CD4-positive, alpha-beta T cell treated with Interleukin-17A for 4 hours (primary cell): ENCODE results near the gene GSTM3.
"Not testable (repeated sequence)": the region's sequence is repeated elsewhere in the genome, so short reads cannot be mapped to it uniquely, and the experiment has no call there.

ENCODE experiments used
- DNase-seq: peaks from one replicate; pipeline ENCODE4 v3.0.0-alpha.2; 2020; ENCODE audit warnings: mixed read lengths

Gene GSTM3

GRCh38 chr1:109761227-109762038 is 20.6 kb upstream of the GSTM3 start:
- DNase-seq = no peak

DNA sequence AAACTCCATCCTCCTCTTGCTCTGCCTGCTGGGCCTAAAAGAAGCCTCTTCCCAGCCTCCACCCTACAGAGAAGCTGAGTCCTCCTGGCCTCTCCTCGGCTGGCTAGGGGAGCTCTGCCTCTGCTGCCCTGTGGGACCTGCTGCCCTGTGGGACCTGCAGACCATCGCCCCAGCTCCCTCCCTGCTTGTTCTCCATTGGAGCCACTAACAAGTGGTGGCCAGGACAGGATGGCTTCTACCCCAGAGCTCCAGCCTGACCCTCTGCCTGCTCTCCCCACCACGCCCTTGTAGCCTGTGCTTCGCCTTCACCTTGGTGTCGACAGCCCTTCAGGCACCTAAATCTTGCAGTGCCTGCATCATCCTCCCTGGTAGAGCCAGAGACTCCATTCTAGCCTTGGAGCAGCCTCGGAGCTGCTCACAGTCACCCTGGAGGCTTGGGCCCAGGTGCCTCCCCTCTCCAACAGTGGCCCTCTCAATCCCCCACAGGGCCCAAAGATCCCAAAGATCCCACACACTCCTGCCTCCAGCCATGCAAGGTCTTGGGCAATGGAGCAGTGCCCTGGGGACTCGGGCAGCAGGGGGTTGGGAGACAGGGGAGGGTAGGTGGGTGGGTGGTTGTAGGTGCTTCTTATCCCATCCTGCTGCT is 19.9 kb upstream of the GSTM3 start:
- DNase-seq = no peak

GRCh38 chr1:109759513-109760334 is 18.9 kb upstream of the GSTM3 start:
- DNase-seq = no peak

DNA sequence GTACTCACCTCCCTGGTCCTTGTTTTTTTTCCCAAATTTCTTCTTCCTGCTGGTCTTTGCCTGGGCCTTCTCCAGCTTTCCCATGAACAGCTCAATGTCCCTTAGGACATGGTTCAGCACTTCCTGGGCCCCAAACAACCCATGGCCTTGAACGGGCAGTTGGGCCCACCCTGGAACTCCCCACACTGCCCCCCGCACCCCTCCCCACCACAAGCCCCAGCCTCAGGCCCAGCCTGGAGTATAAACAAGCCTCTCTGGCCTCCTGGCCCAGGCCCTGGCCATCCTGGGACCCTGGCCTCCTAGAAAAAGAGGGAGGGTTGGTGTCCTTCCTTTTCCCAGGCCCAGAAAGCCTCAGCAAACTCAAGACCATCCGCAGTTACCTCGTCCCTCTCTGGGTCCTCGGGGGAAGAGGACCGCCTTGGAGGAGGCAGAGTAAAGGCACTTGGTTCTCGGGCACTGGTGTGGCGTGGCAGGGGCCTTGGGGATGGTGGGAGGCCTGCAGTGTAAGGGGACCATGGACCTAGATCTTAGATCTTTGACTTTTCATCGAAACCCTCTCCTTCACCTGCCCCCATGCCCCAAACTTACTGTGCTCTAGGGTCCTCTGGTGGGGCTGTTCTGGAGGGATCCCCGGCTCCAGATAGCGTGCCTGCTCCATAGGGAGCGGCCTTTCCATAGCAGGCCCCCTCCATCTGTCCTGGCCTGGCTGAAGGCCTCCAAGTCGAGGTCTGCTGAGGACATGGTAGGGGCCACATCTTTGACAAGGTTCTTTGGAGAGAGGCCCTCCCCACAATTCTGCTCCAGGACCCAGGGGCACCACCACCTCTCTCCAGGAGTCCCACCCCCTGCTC is 17.3 kb upstream of the GSTM3 start:
- DNase-seq = no peak

DNA sequence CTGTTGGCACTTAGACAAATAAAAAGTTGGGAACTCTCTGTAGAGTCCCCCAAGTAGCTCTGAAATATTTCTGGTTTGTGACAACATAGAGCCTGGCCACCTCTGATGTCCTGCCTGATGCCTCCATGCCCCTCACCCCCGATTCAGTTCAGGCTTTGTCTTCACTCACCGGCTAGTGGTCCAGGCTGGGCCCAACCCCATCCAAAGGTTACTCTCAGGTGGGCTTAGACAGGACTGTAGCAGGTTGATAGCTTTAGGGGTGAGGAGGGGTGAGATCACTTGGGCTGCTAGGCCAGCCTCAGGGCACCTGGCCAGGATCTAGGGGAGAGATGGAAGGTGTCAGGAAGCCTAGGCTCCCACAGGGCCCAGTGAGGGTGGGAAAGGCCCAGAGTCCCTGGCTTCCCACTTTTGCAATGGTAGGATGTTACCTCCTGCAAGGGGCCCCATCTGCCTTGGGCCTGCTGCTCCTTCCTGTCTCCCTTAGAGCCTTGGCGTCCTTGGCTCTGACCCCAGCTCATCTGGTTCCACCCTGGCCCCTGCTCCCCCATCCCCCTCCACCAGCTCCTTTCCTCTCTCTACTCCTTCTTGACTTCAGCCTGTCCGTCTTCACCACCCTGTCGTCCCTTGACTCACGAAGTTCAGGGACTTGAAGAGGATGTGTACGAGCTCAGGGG is 16.1 kb upstream of the GSTM3 start:
- no peak for DNase-seq

- DNase-seq = not testable (repeated sequence)
Observed at GRCh38 chr1:109756325-109756724, 15.5 kb upstream of the GSTM3 start.

- no peak for DNase-seq
Observed at GRCh38 chr1:109754738-109755137, 13.9 kb upstream of the GSTM3 start.

DNA sequence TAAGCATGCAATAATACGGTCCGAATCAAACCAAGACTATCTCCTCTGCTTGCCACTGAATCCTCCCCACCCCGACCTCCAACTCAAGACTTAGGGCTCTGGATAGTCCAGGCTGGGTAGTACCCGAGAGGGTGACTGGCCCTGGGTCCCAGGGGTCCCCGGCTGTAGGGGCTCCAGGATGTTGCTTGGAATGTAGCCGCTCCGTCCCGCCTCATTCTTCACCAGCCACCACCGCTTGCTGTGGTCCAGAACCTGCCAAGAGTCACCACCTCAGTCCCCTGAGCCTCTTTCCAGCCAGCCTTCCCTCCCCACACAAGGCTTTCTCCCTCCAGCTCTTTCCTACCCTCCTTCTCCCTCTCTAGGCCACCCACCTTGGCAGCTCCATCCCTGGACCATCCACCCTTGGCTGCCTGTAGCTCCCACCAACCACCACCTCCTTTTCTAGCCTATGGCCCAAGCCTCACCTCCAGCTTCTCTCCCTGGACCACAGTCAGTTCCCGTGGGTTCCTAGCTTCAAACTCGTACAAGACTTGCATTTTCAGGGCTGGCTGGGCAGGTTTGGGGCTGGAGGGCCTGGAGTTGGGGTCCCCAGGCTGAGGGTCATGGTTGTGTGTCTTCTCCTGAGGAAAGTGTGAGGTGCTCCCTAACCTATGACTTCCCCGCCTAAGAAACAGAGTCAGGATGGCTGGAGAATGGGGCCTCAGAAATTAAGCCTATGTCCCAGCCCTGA is 10.9 kb upstream of the GSTM3 start:
- no peak for DNase-seq

GRCh38 chr1:109750920-109751319 is 10.1 kb upstream of the GSTM3 start:
- no peak for DNase-seq

DNA sequence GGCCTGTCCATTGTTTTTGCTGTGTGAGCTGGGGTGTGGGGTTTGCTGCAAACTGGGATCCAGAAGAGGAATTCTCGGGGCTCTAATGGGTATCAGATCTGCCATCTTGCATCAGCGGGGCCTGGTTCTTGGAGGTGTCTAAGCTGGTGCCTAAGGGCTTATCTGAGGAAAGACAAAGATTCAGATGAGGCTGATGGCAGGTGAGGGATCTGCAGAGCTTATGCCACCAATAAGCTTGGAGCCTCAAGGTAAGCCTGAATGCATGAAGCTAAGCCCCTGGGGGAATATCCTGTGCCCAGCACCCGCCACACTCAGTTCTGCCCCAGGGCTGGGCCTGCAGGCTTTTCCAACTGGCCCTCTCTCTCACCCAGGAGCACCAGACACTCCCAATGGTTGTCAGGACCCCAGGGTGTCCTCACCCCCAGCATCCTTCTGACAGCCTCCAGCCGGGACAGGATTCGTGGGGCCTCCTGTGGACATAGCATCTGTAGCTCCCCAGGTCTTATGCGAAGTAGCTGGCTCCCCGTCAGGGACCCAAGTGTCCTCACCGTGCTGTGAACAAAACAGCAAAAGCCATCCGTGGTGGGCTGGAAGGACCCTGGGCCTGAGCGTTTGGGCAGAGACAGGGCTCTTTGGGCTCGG is 9.5 kb upstream of the GSTM3 start:
- DNase-seq = no peak

GRCh38 chr1:109749221-109749620 is 8.4 kb upstream of the GSTM3 start:
- DNase-seq = no peak

DNA sequence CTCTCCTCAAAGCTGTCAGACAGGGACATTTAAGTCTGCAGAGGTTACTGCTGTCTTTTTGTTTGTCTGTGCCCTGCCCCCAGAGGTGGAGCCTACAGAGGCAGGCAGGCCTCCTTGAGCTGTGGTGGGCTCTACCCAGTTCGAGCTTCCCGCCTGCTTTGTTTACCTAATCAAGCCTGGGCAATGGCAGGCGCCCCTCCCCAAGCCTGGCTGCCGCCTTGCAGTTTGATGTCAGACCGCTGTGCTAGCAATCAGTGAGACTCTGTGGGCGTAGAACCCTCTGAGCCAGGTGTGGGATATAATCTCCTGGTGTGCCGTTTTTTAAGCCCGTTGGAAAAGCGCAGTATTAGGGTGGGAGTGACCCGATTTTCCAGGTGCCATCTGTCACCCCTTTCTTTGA is 7.5 kb upstream of the GSTM3 start:
- DNase-seq = not testable (repeated sequence)

GRCh38 chr1:109739738-109740614 is 862 bp downstream of the GSTM3 start:
- DNase-seq = peak; percentile 88

DNA sequence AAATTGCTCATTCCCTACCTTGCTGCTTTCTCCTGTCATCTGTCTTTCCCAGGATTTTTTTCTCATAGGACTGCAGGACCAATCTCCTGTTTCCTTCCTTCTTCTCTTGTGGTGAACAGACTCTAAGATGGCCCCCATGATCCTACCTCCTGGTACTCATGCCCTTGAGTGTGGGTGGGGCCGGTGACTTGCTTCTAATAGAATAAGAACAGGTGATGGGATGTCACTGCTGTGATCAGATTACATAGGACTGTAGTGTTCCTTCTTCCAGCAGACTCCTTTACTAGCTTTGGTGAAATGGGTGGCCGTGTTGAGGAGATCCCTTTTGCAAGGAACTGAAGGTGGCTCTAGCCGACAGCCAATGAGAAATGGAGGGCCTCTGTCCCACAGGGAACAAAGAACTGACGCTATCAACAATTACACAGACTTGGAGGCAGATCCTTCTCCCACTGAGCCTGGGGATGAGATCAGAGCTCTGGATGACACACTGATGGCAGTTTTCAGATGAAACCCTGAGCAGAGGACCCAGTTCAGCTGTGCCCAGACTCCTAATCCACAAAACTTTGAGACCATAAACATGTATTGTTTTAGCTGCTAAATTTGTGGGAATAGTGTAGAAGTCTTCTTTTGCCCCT is 7.5 kb downstream of the GSTM3 start:
- DNase-seq = no peak

DNA sequence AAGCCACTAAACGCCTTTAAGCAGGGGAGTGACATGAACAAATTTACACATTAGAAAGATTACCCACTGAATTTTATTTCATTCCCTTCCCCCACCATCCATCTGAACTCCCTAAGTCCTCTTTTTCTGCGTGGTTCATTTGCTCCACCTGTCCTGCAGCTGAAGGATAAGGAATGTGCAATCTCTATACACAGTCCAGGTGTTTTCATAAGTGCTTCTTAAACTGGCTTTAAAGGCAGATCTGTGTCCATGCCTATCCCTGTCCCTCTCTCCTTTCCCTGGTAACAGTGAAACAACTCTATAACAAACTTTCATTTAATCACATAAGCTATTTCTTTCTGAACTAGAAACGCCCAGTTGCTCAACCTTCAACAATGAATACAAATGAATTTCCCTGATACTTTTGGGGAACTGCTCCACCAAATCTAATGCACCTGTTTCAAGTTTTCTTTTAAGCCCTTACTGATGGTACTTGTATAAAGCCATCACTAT is 8.4 kb downstream of the GSTM3 start:
- DNase-seq = no peak

GRCh38 chr1:109730666-109731065 is 10.2 kb downstream of the GSTM3 start:
- no peak for DNase-seq

DNA sequence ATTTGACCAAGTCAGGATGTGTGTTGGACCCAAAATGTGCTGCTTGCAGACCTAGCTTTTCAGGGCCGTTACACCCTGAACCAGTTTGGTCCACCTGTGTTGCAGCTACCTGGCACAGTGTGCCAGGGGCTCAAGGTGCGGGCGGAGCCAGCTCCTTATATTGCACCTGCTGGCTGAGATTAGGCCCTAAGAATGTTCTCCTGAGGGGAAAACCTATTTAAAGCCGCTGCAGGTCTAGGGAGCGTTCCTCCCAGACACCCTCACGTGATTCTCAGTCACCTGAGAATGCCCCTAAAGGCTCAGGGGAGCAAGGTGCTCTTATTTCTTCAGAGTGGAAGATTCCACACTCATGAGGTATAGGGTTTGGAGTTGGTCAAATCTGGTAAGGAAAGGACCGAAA is 12.0 kb downstream of the GSTM3 start:
- no peak for DNase-seq

GRCh38 chr1:109726728-109727373 is 14.0 kb downstream of the GSTM3 start:
- no peak for DNase-seq

DNA sequence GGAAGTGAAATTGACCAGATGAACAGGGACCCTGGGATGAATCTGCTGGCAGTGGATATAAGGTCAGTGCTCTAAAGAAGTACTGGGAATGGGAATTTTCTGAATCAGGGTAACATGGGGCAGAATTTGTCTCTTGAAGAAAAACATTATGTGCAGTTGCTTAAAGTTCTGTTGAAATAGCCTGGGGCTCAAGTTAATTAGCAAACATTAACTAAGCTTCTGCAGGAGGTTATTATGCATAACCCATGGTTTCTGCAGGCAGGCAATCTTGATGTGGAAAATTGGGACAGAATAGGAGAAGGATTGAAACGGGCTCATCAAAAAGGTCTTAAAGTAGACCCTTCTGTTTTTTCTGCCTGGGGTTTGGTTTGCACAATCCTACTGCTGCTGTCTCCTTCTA is 14.8 kb downstream of the GSTM3 start:
- DNase-seq = no peak
